NCI-H446 treated with DMSO at 0.1 percent for 48 hours (cell line): ENCODE results near the gene RNF175.
"Not testable (repeated sequence)": the region's sequence is repeated elsewhere in the genome, so short reads cannot be mapped to it uniquely, and the experiment has no call there.

Experiments used
- DNase-seq: peaks from one replicate; lab custom pipeline; 2025; lab: John Stamatoyannopoulos, UW

The RNF175 gene

GRCh38 chr4:153683763-153684181, 76.1 kb downstream of the RNF175 start:
- no peak for DNase-seq

DNA sequence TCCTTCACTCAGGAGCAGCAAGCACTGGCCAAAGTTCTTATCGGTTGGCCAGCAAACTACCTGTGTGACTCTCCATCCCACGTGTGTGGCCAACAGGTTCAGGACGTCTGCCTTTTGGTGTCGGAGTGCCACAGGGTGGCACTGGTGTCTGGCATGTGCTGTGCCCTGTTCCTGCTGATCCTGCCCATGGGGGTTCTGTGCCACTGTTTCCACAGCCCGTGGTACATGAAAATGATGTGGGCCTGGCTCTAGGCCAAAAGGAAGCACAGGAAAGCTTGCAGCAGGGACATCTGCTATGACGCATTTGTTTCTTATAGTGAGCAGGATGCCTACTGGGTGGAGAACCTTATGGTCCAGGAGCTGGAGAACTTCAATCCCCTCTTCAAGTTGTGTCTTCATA, 80.3 kb downstream of the RNF175 start:
- no peak for DNase-seq

DNA sequence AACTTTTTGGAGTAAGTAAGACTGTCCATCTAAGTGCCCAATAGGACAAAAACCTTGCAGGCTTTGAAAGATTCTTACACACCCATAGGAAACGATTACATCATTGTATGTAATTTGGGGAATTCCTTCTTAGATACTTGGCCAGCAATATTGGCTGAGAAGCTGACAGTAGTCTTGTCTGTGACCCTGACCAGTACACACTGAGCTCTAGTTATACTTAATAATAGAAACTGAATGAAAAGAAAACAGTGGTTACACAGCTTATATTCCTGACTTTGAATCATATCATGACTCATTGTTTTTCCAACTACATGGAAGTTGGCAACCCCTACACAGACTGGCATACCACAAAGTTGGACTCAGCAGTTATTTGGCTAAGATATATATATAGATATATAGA, 82.8 kb downstream of the RNF175 start:
- DNase-seq, result no peak

- DNase-seq, result no peak
Observed at GRCh38 chr4:153676486-153676885, 83.3 kb downstream of the RNF175 start.

- DNase-seq, result no peak
Observed at GRCh38 chr4:153669838-153670237, 90.0 kb downstream of the RNF175 start.

GRCh38 chr4:153668647-153669046, 91.2 kb downstream of the RNF175 start:
- no peak for DNase-seq

DNA sequence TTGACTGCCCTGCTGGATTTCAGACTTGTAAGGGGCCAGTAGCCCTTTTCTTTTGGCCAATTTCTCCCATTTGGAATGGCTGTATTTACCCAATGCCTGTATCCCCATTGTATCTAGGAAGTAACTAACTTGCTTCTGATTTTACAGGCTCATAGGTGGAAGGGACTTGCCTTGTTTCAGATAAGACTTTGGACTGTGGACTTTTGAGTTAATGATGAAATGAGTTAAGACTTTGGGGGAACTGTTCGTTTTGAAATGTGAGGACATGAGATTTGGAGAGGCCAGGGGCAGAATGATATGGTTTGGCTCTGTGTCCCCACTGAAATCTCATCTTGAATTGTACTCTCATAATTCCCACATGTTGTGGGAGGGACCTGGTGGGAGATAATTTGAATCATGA, 93.3 kb downstream of the RNF175 start:
- DNase-seq, result not testable (repeated sequence)

DNA sequence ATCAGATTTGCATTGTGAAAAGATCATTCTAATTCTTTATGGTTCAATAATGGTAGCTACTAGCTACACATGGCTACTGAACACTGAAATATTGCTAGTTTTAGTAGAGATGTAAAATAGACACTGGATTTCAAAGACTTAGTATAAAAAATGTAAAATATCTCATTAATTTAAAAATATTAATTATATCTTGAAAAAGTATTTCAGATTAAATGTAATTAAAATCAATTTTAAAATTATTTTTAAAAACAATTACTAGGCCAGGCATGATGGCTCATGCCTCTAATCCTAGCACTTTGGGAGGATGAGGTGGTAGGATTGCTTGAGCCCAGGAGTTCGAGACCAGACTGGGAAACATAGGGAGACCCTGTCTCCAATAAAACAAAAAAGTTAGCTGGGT, 96.2 kb downstream of the RNF175 start:
- no peak for DNase-seq

GRCh38 chr4:153661908-153662307, 97.9 kb downstream of the RNF175 start:
- DNase-seq, result no peak

DNA sequence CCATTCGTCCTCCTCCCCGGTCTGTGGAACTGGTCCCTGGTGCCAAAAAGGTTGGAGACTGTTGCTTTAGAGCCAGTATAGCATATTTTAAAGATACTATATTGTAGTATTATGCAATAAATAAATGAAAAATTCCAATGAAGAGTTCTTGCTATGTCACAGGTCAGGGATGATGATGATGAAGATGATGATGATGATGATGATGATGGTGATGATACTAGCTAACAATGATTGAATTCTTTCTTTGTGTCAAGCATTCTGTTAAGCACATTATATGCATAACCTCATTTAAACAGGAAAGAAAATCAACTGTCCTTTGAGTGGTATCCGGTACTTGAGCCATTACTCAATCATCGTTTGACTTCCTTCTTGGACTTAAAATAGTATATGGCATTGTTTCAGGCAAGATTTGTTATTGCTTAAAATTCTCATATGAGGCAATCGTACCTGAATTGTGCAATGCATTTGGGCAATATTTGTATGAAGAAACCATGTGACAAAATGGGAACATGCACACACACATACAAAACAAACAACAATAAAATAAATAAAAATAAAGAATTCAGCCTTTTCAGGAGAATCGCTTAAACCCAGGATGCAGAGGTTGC, 98.5 kb downstream of the RNF175 start:
- no peak for DNase-seq
